Peyer's patch (tissue), 4 donors: ENCODE results near the gene IDH3B.
A peak's percentile ranks its signal among the peaks of the same experiment; 100 is the strongest.

Experiments used
- CTCF ChIP-seq, 6 experiments: fragments of 450-650 bp in 4 of 6; fragments of 200-600 bp in 2 of 6; sonication (generic) in 1 of 6; IDR thresholded peaks; one replicate each; pipeline ENCODE4 v1.5.1; 2017 to 2019; ENCODE audit warnings: antibody characterized with exemption in 6 of 6, mild to moderate bottlenecking in 3 of 6, moderate library complexity in 1 of 6
- POLR2A ChIP-seq, 2 donors: fragments of 450-650 bp; IDR thresholded peaks; one replicate each; pipeline ENCODE4 v1.5.1; 2017; ENCODE audit warnings: antibody characterized with exemption in 2 of 2, mild to moderate bottlenecking in 2 of 2, moderate library complexity in 2 of 2

- TF ChIP-seq CTCF (IDR thresholded peaks at IDR 0.05) (no peak), POLR2A (IDR thresholded peaks at IDR 0.05) (peak; percentile 77 to 85)
Measured at GRCh38 chr20:2663887-2664719, at the start of gene IDH3B.
